BE2C (cell line): Measurements from ENCODE around the gene LMO3.

ENCODE experiments used
- DNase-seq: peaks from one replicate; pipeline ENCODE4 v3.0.0-alpha.2; 2020
- H3K27me3 ChIP-seq: fragments of 250-450 bp; sonication (Bioruptor Pico); 2 replicates; pipeline ENCODE4 v1.5.1; 2020; ENCODE audit warnings: mild to moderate bottlenecking
- H3K36me3 ChIP-seq: fragments of 250-450 bp; sonication (Bioruptor Pico); 2 replicates; pipeline ENCODE4 v1.5.1; 2020; ENCODE audit warnings: mild to moderate bottlenecking
- H3K4me1 ChIP-seq: fragments of 250-450 bp; sonication (Bioruptor Pico); 2 replicates; pipeline ENCODE4 v1.5.1; 2020
- H3K4me3 ChIP-seq: 2 replicates; pipeline ENCODE4 v1.5.1; 2011; ENCODE audit warnings: low read depth, low read length
- H3K9me3 ChIP-seq: fragments of 250-450 bp; sonication (Bioruptor Pico); 2 replicates; pipeline ENCODE4 v1.5.1; 2020
- TF ChIP-seq, protein P1 (sequence below): IDR thresholded peaks from 2 replicates; pipeline ENCODE4 v1.5.1; 2012; ENCODE audit warnings: mild to moderate bottlenecking, low read depth, low read length

Gene LMO3

DNA sequence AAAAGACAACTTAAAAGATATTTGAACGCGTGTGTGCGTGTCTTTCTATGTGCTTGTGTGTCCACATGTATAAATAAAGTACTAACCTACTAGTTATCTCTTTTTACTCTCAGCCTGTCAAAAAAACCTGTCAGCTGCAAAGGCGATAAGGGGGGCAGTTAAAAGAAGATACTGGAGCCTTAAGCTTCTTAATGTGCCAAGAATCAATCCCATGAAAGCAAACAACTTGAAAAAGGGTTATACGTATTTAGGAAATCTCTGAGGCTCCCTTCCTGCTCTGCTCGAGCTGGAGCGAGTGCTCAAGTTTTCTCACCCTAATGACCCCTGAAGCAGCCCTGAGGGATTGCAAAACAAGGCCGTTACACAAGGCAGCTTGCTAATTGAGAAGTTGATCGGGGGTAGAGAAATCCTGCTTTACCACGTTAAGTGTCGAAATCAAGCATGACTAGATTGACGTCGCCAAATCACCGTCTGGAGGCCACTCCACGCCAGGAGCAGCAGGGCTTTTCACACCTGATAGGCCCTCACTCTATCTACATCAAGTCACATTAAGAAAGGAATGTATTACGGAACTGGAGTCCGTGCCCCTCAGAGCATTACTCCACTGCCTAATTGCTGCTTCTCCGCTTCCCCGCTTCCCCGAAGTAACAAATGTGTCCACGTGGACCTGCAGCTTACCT, 32.4 kb downstream of the LMO3 start:
- no peaks in the 10 kb centered on the region for H3K4me1 ChIP-seq
- TF ChIP-seq, protein P1, sequence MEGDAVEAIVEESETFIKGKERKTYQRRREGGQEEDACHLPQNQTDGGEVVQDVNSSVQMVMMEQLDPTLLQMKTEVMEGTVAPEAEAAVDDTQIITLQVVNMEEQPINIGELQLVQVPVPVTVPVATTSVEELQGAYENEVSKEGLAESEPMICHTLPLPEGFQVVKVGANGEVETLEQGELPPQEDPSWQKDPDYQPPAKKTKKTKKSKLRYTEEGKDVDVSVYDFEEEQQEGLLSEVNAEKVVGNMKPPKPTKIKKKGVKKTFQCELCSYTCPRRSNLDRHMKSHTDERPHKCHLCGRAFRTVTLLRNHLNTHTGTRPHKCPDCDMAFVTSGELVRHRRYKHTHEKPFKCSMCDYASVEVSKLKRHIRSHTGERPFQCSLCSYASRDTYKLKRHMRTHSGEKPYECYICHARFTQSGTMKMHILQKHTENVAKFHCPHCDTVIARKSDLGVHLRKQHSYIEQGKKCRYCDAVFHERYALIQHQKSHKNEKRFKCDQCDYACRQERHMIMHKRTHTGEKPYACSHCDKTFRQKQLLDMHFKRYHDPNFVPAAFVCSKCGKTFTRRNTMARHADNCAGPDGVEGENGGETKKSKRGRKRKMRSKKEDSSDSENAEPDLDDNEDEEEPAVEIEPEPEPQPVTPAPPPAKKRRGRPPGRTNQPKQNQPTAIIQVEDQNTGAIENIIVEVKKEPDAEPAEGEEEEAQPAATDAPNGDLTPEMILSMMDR: no peak
- H3K36me3 ChIP-seq: no peaks in the 10 kb centered on the region
- no peak overlapping the region for H3K4me3 ChIP-seq
- H3K27me3 ChIP-seq: peaks cover 3% of the 10 kb centered on the region
- H3K9me3 ChIP-seq: no peaks in the 10 kb centered on the region
- no peak for DNase-seq

DNA sequence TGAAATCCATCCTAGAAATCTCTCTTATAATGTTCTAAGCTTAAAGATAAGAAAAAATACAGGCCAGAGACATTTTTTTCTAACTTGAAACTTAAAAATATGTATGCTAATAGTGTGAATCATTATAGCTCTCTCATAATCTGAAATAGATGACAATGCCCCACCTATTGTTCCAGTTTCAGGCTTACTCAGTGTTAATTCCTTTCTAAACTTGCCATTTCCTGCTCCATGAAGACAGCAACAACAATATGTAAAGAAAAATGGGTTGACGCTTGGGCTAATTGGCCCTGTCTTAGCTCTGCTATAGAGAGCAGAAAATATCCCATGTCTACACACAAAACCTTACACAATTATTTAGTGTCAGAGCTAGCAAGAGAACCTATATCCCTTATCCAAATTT, 37.1 kb downstream of the LMO3 start:
- no peak overlapping the region for H3K4me3 ChIP-seq
- H3K27me3 ChIP-seq: peaks cover 3% of the 10 kb centered on the region
- no peak for DNase-seq
- TF ChIP-seq, protein P1: no peak
- no peaks in the 10 kb centered on the region for H3K4me1 ChIP-seq
- H3K36me3 ChIP-seq: no peaks in the 10 kb centered on the region
- H3K9me3 ChIP-seq: no peaks in the 10 kb centered on the region

DNA sequence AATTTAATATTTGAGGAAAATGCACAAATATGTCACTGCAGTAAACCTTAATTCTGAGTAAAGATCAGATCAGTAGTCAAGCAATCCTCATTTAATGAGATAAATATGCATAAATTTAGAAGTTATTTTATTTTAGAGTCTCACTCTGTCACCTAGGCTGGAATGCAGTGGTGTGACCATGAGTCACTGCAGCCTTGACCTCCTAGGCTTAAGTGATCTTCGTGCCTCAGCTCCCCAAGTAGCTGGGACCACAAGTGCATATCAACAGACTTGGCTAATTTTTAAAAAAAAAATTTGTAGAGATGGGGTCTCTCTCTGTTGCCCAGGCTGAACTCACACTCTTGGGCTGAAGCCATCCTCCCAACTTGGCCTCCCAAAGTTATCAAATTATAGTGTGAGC, 41.3 kb downstream of the LMO3 start:
- no peak for DNase-seq
- H3K4me1 ChIP-seq: no peaks in the 10 kb centered on the region
- TF ChIP-seq, protein P1: no peak
- H3K36me3 ChIP-seq: no peaks in the 10 kb centered on the region
- H3K9me3 ChIP-seq: no peaks in the 10 kb centered on the region
- H3K4me3 ChIP-seq: no peak overlapping the region
- no peaks in the 10 kb centered on the region for H3K27me3 ChIP-seq

DNA sequence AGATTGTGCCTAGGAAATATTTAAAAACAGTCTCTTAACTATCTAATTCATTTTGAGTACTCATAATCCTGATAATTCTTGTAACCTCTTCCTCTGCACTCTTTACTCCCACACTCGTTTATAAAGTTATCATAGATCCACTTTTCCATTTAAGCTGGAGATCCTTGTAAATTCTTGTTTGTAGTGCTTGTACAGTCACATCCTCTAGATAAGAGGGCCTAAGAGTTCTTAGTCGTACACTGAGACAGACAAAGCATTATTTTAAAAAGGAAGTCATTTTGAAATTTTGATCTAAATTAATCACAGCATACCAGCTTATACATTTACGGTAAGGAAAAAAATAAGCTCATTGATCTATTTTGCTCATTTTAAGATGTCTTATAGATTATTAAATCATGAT, 42.5 kb downstream of the LMO3 start:
- H3K36me3 ChIP-seq: no peaks in the 10 kb centered on the region
- DNase-seq: no peak
- no peak overlapping the region for H3K4me3 ChIP-seq

DNA sequence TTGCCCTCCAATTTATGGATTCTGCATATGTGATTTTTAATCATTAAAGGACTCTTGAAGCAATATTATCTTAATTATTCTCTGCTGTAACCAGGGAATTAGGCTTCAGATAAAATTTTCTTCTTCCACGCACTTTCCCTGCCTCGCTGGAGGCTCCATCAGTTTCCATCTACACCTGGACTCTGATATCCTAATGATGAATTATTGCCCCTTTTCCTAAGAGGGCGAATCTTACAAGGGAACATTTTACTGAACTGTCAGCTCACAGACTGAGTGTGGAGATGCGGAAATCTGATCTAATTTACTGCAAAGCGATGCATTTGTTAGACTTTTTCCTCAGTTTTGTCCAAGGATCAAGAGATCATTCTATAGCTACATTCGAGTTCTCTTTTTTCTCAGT, 43.0 kb downstream of the LMO3 start:
- no peaks in the 10 kb centered on the region for H3K9me3 ChIP-seq
- no peaks in the 10 kb centered on the region for H3K36me3 ChIP-seq
- no peak for DNase-seq
- H3K4me3 ChIP-seq: no peak overlapping the region
- no peaks in the 10 kb centered on the region for H3K4me1 ChIP-seq
- TF ChIP-seq, protein P1: no peak
- no peaks in the 10 kb centered on the region for H3K27me3 ChIP-seq

More for the DNA sequence above, 42.5 kb downstream of the LMO3 start:
- TF ChIP-seq, protein P1: no peak
- Histone ChIP-seq H3K4me1 (no peaks in the 10 kb centered on the region), H3K27me3 (no peaks in the 10 kb centered on the region), H3K9me3 (no peaks in the 10 kb centered on the region)

DNA sequence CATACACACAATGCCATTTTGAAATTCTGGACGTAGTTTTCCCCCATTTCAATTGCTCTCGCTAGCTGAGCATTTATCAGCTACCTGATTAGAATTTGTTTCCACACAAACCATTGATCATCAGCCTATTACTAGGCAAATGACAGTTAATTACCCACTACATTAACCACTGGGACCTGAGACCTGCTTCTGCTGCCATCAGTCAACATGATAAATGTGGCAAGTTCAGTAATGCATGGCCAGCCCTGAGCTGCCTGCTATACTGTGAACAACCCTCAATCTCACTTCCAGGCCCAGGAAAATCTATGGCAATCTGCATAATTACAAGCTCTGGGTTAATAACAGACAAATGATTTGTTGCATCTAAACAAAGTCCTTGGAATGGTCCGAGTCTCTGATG, 43.5 kb downstream of the LMO3 start:
- no peak for DNase-seq
- H3K36me3 ChIP-seq: no peaks in the 10 kb centered on the region
- H3K4me1 ChIP-seq: no peaks in the 10 kb centered on the region
- H3K27me3 ChIP-seq: no peaks in the 10 kb centered on the region
- H3K9me3 ChIP-seq: no peaks in the 10 kb centered on the region
- H3K4me3 ChIP-seq: no peak overlapping the region
- TF ChIP-seq, protein P1: no peak
